RWPE1 (cell line): ENCODE results near the gene BRWD1.
A peak's percentile ranks its signal among the peaks of the same experiment; 100 is the strongest.

Source experiments
- CTCF ChIA-PET: fragments of 350-600 bp; sonication (Branson Sonifier 250); formaldehyde crosslinking; extraction: SDS; loops from one replicate; lab custom pipeline; 2021; lab: Yijun Ruan, JAX
- POLR2A ChIA-PET: fragments of 400-600 bp; formaldehyde crosslinking; extraction: SDS; loops from one replicate; lab custom pipeline; 2020; ENCODE audit warnings: antibody characterized with exemption; ENCODE audit not compliant: low non-redundant PET; lab: Yijun Ruan, JAX
- DNase-seq: peaks from one replicate; pipeline ENCODE4 v3.0.0; 2012; ENCODE audit warnings: low spot score
- H3K27ac ChIP-seq: fragments of 450-650 bp; 2 replicates; pipeline ENCODE4 v1.5.1; 2017
- CTCF ChIP-seq: fragments of 450-650 bp; conservative IDR thresholded peaks from 2 replicates; pipeline ENCODE4 v1.5.1; 2017; ENCODE audit warnings: low read depth, mild to moderate bottlenecking

The BRWD1 gene

DNA sequence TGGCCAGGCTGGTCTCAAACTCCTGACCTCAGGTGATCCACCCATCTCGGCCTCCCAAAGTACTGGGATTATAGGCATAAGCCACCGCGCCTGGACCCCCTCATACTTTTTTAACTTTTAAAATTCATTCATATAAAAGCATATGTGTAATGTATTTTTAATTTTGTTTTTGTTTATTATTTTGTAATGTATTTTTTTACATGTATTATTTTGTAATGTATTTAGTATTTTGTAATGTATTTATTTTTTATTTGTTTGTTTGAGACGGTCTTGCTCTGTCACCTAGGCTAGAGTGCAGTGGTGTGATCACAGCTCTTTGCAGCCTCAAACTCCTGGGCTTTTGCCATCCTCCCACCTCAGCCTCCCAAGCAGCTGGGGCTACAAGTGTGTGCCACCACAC lies 12.0 kb upstream of the BRWD1 start:
- no peak for TF ChIP-seq CTCF
- no peak for DNase-seq
- CTCF ChIA-PET = no interaction called here
- H3K27ac ChIP-seq = no peak overlapping the region
- POLR2A ChIA-PET = no interaction called here

DNA sequence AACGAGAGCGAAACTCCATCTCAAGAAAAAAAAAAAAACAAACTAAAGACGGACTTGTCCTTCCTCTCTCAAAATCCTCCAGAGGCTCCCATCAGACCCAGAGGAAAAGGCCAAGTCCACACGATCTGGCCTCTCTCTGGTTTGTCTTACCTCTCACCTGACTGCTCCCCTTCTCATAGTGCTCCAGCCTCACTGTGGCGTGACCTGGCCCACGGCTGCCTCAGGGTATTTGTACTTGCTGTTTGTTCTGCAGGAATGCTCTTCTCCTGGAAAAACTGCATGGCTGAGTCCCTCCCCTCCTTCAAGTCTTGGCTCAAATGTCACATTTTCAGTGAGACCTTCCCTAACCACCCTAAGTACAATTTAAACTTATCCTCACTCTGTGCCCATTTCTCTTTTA lies 8.0 kb upstream of the BRWD1 start:
- ChIA-PET CTCF (no interaction called here), POLR2A (no interaction called here)
- no peak for TF ChIP-seq CTCF
- peak; percentile 18 for DNase-seq
- peak overlapping the region; percentile 71 for H3K27ac ChIP-seq

GRCh38 chr21:39319814-39320332 lies 6.4 kb upstream of the BRWD1 start:
- no peak overlapping the region for H3K27ac ChIP-seq
- ChIA-PET CTCF (interaction anchor here (0.7 kb wide), 1 partner anchor 15 kb away, joined by 4 read pairs; no protein-coding TSS in a partner anchor), POLR2A (no interaction called here)
- no peak for TF ChIP-seq CTCF
- DNase-seq = no peak

- POLR2A ChIA-PET = no interaction called here
- no peak for TF ChIP-seq CTCF
- DNase-seq = no peak
- H3K27ac ChIP-seq = no peak overlapping the region
- CTCF ChIA-PET = no interaction called here
These were observed 5.9 kb upstream of the BRWD1 start for GRCh38 chr21:39319251-39319756.

- ChIA-PET POLR2A (no interaction called here), CTCF (no interaction called here)
- DNase-seq = no peak
- H3K27ac ChIP-seq = no peak overlapping the region
- TF ChIP-seq CTCF = no peak
These were observed 4.9 kb upstream of the BRWD1 start for GRCh38 chr21:39318091-39318959.

- DNase-seq = no peak
- ChIA-PET POLR2A (no interaction called here), CTCF (no interaction called here)
- TF ChIP-seq CTCF = no peak
- H3K27ac ChIP-seq = no peak overlapping the region
These were observed 4.0 kb upstream of the BRWD1 start for GRCh38 chr21:39317134-39318090.
